ENCODE data around the gene CDC42. TPM values are rescaled to one million over a fixed set of nuclear protein-coding genes. Genes with fewer than 3 reads are reported as not detected.

Gene CDC42
- total and polyA plus RNA-seq, 9 of the 15 experiments (the other 6 are each of a cell fraction or from before 2014, with no cell fraction given) = 186 to 398 (median 325) TPM

DNA sequence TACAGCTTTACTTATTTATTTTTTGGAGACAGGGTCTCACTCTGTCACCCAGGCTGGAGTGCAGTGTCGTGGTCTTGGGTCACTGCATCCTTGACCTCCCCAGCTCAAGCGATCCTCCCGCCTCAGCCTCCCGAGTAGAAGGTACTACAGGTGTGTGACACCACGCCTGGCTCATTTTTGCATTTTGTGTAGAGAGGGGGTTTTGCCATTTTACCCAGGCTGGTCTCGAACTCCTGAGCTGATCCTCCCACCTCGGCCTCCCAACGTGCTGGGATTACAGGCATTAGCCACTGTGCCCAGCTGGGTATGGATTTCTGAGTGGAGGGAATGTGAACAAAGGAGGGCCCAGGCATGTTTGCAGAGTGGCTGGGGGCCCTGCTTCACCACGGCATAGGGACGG is 46.2 kb downstream of the CDC42 start:
- BruUV-seq (replicated peaks) = no TSS peak

More for the DNA sequence above, 46.2 kb downstream of the CDC42 start:
- TF ChIP-seq MEIS2 (IDR thresholded peaks at IDR 0.05; ENCODE audit: partially characterized antibody) (no peak), CBX1 (IDR thresholded peaks at IDR 0.05; ENCODE audit: low read depth) (no peak), ZNF77 (CRISPR knock-in tag; IDR thresholded peaks at IDR 0.05) (no peak)
- TF ChIP-seq, protein P1, sequence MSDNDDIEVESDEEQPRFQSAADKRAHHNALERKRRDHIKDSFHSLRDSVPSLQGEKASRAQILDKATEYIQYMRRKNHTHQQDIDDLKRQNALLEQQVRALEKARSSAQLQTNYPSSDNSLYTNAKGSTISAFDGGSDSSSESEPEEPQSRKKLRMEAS (CRISPR knock-in tag; IDR thresholded peaks at IDR 0.05) = 0 out of 2 replicates have a peak, but pooled peaks have one; percentile 17
- TF ChIP-seq, protein P2, sequence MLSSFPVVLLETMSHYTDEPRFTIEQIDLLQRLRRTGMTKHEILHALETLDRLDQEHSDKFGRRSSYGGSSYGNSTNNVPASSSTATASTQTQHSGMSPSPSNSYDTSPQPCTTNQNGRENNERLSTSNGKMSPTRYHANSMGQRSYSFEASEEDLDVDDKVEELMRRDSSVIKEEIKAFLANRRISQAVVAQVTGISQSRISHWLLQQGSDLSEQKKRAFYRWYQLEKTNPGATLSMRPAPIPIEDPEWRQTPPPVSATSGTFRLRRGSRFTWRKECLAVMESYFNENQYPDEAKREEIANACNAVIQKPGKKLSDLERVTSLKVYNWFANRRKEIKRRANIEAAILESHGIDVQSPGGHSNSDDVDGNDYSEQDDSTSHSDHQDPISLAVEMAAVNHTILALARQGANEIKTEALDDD (IDR thresholded peaks at IDR 0.05) = no peak
- H3K27me3 ChIP-seq (ENCODE audit: control insufficient read depth in 2 of 2, insufficient read depth in 2 of 2, low read length in 2 of 2) = no peaks in the 10 kb centered on the region
- H3K4me2 ChIP-seq (ENCODE audit: insufficient read depth, low read length) = no peak overlapping the region
- no peaks in the 10 kb centered on the region; a peak in 2 of 5 replicates for H3K4me1 ChIP-seq (replicated peaks in 1 of 2; ENCODE audit: control insufficient read depth in 2 of 2, insufficient read depth in 2 of 2, low read length in 2 of 2)
- H3K9me1 ChIP-seq (ENCODE audit: control insufficient read depth, insufficient read depth, low read length) = no peaks in the 10 kb centered on the region
- H3K27ac ChIP-seq (ENCODE audit: extremely low read depth, low read depth, low read length) = no peak overlapping the region
- intact Hi-C loops (cut with micrococcal nuclease) (no loop called here), in situ Hi-C loops (cut with MboI) (no loop called here)
- 93% methylated on average over 10 of the region's 10 CpGs for WGBS (ENCODE audit: insufficient coverage, low coverage, missing lambda C conversion rate)
- H3K9me3 ChIP-seq (replicated peaks; ENCODE audit: control insufficient read depth, insufficient read depth, low read depth, low read length) = no peaks in the 10 kb centered on the region; the same call in 1 of the 2 replicates
- no peaks in the 10 kb centered on the region for H4K20me1 ChIP-seq (replicated peaks; ENCODE audit: control insufficient read depth, insufficient read depth, low read length)
- H3K9ac ChIP-seq (ENCODE audit: insufficient read depth in 1 of 2, low read depth in 2 of 2, low read length in 2 of 2) = no peak overlapping the region
- ChIA-PET CTCF (ENCODE audit: low intra/inter-chr PET ratio) (no interaction called here), POLR2A (interaction anchor here (0.6 to 2.7 kb wide), 6 partner anchors 11 to 576 kb away, joined by 3 to 9 read pairs (median 4); no protein-coding TSS in a partner anchor)
- no peak overlapping the region for H2AFZ ChIP-seq (ENCODE audit: low read depth, low read length)
- DNase-seq (ENCODE audit: extremely low read depth in 1 of 4, low spot score in 3 of 4) = no peak
- no peak overlapping the region for H3K4me3 ChIP-seq
- FAIRE-seq = no peak
- peaks cover 84% of the 10 kb centered on the region for H3K36me3 ChIP-seq (ENCODE audit: control insufficient read depth, insufficient read depth, low read length)
- H3K79me2 ChIP-seq (ENCODE audit: control insufficient read depth, insufficient read depth, low read length) = peaks cover 3% of the 10 kb centered on the region; the same call in 1 of the 3 replicates
- ATAC-seq = no peak
